HG02642 (cell line): ENCODE results near the gene DGKH.
"Not testable (repeated sequence)": the region's sequence is repeated elsewhere in the genome, so short reads cannot be mapped to it uniquely, and the experiment has no call there.

Source experiments
- ATAC-seq: cut with Tn5 transposase; IDR thresholded peaks from one replicate; pipeline ENCODE4 v1.9.1; 2021; ENCODE audit warnings: mild to moderate bottlenecking; ENCODE audit not compliant: unreplicated experiment, poor library complexity

The DGKH gene

DNA sequence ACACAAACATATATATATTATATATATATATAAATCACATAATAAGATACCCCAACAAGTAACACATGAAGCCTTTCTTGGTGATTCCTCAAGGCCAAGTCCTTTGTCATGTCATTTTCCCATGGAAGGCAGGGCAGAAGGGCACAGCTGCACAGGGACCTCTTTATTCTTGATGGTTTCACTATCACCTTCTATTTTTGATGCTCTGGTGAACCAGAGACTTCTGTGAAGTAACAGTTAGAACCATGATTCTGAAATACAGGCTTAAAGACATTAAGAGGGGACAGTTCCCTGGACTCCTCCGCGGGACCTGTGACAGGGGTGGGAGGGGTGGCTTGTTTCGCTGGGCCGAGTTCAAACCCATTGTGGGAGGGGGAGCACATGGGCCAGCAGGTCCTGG is 104.0 kb downstream of the DGKH start:
- no peak for ATAC-seq

DNA sequence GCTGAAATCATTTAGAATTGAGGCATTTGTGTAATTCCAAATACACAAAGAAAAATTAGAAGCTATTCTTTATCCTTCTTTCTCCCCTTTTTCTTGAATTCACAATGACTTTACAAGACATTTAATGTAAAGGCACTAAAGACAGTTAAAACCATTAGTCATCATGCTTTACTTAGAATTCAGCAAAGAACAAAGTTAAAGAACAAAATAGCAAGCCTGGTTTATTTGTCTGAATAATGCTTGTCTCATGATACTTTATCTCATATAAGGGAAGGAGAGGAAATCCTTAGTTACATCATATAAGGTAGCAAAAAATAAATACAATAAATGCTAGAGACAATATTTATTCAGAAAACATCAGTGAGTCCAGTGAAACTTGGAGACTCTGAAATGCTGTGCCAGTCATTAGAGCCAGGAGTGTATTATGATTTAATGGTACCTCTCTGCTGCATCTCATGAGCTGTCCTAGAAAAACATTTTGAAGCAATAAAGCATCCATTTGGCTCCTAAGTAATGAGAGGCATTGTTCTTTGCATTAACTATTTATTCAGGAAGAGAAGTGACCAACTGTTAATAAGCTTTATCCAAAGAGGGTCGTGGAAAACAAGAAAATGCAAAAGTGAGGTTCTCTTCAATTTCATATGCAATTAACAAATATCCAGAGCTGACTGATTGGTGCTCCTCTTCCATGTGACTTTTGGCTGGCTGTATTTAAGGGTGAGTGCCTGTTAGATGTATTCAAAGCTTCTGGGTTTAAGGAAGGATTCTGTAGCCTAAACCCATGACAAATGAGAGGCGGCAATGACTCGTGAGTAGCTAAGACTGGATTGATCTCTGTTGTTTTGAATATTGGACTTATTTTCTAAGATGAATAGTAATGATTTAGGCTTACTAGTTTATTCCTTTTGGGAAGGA is 105.0 kb downstream of the DGKH start:
- ATAC-seq: no peak

- ATAC-seq: no peak
Observed at GRCh38 chr13:42155251-42155650, 106.8 kb downstream of the DGKH start.

DNA sequence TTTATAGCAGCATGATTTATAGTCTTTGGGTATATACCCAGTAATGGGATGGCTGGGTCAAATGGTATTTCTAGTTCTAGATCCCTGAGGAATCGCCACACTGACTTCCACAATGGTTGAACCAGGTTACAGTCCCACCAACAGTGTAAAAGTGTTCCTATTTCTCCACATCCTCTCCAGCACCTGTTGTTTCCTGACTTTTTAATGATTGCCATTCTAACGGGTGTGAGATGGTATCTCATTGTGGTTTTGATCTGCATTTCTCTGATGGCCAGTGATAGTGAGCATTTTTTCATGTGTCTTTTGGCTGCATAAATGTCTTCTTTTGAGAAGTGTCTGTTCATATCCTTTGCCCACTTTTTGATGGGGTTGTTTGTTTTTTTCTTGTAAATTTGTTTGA is 114.9 kb downstream of the DGKH start:
- ATAC-seq: not testable (repeated sequence)

DNA sequence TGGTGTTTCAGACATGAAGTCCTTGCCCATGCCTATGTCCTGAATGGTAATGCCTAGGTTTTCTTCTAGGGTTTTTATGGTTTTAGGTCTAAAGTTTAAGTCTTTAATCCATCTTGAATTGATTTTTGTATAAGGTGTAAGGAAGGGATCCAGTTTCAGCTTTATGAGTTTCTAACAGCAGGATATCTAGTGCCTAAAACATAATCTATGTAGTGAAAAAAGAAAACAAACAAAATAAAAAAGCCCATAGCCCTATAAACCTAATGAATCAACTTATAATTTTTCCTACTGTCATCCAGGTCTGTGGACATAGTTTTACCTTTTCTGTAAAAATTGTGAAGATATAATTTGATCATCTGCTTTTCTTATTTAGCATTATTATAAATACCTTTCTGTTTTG is 115.5 kb downstream of the DGKH start:
- ATAC-seq: not testable (repeated sequence)

- ATAC-seq: no peak
Observed at GRCh38 chr13:42164557-42165125, 116.2 kb downstream of the DGKH start.

GRCh38 chr13:42168496-42168895 is 120.0 kb downstream of the DGKH start:
- no peak for ATAC-seq

DNA sequence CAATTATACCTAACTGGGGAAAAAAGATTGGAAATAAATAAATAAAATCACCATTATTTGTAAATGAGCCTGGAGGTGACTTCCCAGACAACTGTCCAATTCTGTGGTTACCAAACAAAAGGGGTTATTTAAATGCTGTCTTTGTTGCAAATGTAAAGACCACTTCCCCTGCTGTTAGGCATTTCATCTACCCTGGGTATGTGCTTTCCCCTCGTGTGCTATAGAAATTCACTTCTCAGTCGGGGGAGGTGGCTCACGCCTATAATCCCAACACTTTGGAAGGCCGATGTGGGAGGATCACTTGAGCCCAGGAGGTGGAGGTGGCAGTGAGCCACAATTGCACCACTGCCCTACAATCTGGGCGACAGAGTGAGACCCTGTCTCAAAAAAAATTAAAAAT is 121.6 kb downstream of the DGKH start:
- no peak for ATAC-seq

DNA sequence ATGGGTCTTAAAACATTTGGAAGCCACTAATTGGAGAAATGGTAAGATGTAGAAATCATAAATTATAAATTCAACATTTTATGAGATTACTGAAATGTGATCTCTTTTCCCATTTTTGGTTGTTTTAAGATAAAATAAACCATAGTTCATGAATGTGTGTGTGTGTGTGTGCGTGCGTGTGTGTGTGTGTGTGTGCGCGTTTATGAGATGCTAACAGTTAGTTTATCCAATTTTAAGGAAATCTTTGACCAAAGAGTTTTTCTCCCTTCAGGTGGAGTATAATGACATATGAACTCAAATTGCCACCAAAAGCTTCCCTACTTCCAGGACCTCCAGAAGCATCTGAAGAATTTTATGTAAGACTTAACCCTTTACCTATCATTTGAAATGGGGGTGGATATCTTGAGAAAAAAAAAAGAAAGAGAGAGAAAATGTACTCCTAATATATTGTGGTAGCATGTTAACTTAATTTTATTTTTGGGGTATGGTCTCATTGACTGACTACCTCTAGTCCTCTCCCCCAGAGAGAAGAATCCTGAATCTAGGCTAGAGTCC is 125.4 kb downstream of the DGKH start:
- ATAC-seq: no peak

GRCh38 chr13:42174344-42175162 is 126.1 kb downstream of the DGKH start:
- no peak for ATAC-seq

- ATAC-seq: no peak
Observed at GRCh38 chr13:42176294-42176693, 127.8 kb downstream of the DGKH start.

DNA sequence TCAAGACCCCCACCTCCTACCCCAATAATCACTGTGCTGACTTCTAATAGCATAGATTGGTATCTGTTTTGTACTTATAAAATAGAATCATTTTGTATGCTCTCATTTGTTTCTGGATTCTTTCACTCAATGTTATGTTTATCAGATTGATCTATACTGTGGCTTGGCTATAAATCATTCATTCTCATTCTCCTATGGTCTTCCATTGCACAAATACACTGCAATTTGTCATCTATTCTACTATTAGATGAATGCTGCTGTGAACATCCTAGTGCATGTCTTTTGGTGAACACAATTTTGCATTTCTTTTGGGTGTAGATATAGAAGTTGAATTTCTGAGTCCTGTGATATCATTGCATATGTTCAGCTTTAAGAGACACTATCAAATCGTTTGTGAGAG is 128.7 kb downstream of the DGKH start:
- no peak for ATAC-seq

GRCh38 chr13:42181381-42181953 is 133.0 kb downstream of the DGKH start:
- ATAC-seq: no peak

DNA sequence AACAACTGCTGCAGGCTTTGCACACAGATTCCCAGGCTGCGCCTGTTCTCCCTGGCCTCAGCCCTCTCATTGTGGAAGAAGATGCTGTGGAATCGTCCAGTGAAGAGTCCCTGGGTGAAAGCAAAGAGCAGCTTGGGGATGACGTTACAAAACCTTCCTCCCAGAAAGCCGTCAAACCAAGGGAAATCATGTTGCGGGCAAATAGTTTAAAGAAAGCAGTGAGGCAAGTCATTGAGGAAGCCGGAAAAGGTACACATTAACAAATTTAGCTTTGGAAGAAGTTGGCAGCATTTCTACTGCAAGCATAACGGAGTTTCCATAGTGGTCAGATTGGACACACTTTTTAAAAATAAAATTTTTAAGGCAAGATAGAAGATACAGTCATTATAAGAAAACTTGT is 140.6 kb downstream of the DGKH start:
- no peak for ATAC-seq

GRCh38 chr13:42190529-42190928 is 142.1 kb downstream of the DGKH start:
- no peak for ATAC-seq

DNA sequence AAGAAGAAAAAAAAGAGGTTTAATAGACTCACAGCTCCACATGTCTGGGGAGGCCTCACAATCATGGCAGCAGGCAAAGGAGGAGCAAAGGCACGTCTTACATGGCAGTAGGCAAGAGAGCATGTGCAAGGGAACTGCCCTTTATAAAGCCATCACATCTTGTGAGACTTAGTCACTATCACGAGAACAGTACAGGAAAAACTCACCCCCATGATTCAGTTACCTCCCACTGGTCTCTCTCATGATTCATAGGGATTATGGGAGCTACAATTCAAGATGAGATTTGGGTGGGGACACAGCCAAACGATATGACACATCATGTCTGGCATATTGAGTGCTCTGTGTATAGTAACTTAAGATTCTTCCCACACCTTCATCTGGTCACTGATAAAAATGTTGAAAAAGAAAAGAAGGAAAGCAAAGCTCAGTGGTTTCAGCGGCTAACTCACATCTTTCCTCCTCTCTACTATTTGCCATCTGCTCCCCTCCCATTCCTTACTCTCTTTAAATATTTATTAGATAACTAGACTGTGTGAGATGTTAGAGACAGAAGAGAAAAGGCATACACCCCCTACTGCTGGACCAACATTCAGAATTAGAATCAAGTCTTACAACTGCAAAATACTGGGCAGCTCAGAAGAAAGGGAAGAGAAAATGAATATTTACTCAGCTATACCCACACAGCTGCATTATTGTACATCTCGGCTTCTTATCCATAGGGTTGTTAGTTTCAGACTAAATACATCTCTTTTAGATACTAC is 163.4 kb downstream of the DGKH start:
- ATAC-seq: no peak

DNA sequence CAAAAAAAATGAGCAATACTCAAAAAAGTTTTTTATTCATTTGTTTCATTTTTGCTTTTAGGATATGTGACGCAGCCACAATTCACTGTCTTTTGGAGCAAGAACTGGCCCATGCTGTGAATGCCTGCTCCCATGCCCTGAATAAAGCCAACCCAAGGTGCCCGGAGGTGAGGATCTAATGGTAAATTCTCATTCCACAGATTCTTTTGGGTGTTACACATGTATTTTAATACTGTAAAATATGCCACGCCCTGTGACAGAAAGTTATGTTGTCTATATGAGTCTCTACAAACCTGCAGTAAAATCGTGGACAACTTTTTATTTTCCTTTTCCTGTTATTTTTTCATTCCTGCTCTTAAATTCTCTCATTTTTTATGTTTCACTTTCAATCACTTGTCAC is 166.0 kb downstream of the DGKH start:
- ATAC-seq: no peak

DNA sequence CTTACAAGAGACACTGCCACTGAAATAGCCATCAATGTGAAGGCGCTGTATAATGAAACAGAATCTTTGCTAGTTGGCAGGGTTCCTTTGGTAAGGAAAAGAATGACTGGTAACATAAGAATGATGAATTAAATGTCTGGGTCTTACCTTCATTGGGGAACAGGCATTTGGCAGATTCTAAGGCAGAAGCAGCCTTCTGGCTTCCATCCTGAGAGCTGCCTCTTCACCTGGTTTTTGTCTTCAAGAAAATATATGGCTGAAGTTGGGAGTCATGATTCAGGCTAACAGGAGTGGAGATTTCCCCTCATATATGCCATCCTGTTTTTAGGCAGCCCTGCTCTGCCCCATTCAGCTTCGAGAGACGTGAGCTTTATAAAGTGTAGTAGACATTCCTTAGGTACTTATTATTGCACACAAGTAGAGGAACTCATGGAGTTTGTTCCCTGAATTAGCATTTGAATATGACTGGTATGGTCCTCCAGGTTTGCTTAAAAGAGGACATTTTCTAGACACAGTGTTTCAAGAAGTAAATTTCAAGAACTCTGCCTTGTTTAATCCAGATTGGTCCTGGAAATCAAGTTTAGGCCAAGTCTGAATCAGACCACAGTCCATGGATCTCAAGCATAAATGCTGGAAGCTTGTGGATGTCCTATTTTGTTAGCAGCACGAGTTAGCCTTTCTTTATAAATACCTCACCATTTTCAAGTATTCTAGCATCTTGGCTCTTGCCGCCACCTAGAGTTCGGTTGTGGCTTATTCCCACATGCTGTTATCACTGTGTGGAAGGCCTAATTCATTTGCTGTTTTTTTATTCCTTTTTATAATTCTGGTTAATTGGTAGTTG is 167.4 kb downstream of the DGKH start:
- no peak for ATAC-seq

DNA sequence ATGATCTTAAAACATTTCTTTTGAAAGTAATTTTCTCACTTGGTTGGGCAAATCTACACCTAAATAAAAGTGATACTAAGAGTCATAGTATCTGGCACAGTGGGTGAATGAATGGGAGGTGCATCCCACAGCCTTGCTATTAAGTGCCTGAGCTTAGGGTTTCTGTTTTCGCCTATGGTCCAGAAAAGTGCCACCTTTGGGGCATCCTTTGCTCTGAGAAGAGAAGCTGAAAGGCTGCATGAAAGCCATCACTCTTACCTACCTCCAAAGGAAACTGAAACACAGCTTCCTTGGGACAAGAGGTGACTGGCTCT is 167.9 kb downstream of the DGKH start:
- no peak for ATAC-seq
